Measurements from ENCODE around the gene PRRX2. TPM values are rescaled to one million over a fixed set of nuclear protein-coding genes. Genes with fewer than 3 reads are reported as not detected.

PRRX2 gene
- total RNA-seq, 1 donor from 2014 or later = 4.4 TPM

GRCh38 chr9:129720865-129721545 lies 55.6 kb downstream of the PRRX2 start:
- no peak for DNase-seq (ENCODE audit: low spot score)
- intact Hi-C loops (cut with DNase I) = no loop called here

GRCh38 chr9:129722913-129723312 lies 57.5 kb downstream of the PRRX2 start:
- DNase-seq (ENCODE audit: low spot score) = no peak
- intact Hi-C loops (cut with DNase I) = no loop called here

- intact Hi-C loops (cut with DNase I) = no loop called here
- no peak for DNase-seq (ENCODE audit: low spot score)
These were observed 59.2 kb downstream of the PRRX2 start for GRCh38 chr9:129724456-129725190.

GRCh38 chr9:129725795-129726251 lies 60.4 kb downstream of the PRRX2 start:
- intact Hi-C loops (cut with DNase I) = no loop called here
- no peak for DNase-seq (ENCODE audit: low spot score)

- intact Hi-C loops (cut with DNase I) = no loop called here
- DNase-seq (ENCODE audit: low spot score) = peak; percentile 85
These were observed 61.1 kb downstream of the PRRX2 start for GRCh38 chr9:129726322-129727160.

- intact Hi-C loops (cut with DNase I) = no loop called here
These were observed 63.3 kb downstream of the PRRX2 start for GRCh38 chr9:129728744-129729143.

GRCh38 chr9:129731477-129732085 lies 66.1 kb downstream of the PRRX2 start:
- intact Hi-C loops (cut with DNase I) = no loop called here
- no peak for DNase-seq (ENCODE audit: low spot score)

More at GRCh38 chr9:129728744-129729143, 63.3 kb downstream of the PRRX2 start:
- no peak for DNase-seq (ENCODE audit: low spot score)

- intact Hi-C loops (cut with DNase I) = no loop called here
- DNase-seq (ENCODE audit: low spot score) = no peak
These were observed 66.7 kb downstream of the PRRX2 start for GRCh38 chr9:129732100-129732499.

GRCh38 chr9:129732946-129733631 lies 67.6 kb downstream of the PRRX2 start:
- intact Hi-C loops (cut with DNase I) = no loop called here
- DNase-seq (ENCODE audit: low spot score) = no peak

GRCh38 chr9:129733632-129733953 lies 68.1 kb downstream of the PRRX2 start:
- intact Hi-C loops (cut with DNase I) = no loop called here
- no peak for DNase-seq (ENCODE audit: low spot score)

GRCh38 chr9:129735546-129735945 lies 70.1 kb downstream of the PRRX2 start:
- DNase-seq (ENCODE audit: low spot score) = no peak
- intact Hi-C loops (cut with DNase I) = loop anchor here (5.0 kb wide), 1 partner anchor 93 kb away; the partner anchor contains the start of gene ASB6

- intact Hi-C loops (cut with DNase I) = loop anchor here (5.0 kb wide), 1 partner anchor 94 kb away; the partner anchor contains the start of gene ASB6
These were observed 70.9 kb downstream of the PRRX2 start for GRCh38 chr9:129736334-129736733.

GRCh38 chr9:129737479-129738274 lies 72.2 kb downstream of the PRRX2 start:
- peak; percentile 93 for DNase-seq (ENCODE audit: low spot score)
- intact Hi-C loops (cut with DNase I) = loop anchor here (1.0 to 5.0 kb wide), 2 partner anchors 46 to 95 kb away; partner anchors contain the start of gene ASB6

More at GRCh38 chr9:129736334-129736733, 70.9 kb downstream of the PRRX2 start:
- no peak for DNase-seq (ENCODE audit: low spot score)

- no peak for DNase-seq (ENCODE audit: low spot score)
- intact Hi-C loops (cut with DNase I) = loop anchor here (5.0 kb wide), 1 partner anchor 97 kb away; the partner anchor contains the start of gene ASB6
These were observed 74.0 kb downstream of the PRRX2 start for GRCh38 chr9:129739432-129739831.

GRCh38 chr9:129740174-129740573 lies 74.7 kb downstream of the PRRX2 start:
- intact Hi-C loops (cut with DNase I) = no loop called here
- no peak for DNase-seq (ENCODE audit: low spot score)

GRCh38 chr9:129740666-129741464 lies 75.4 kb downstream of the PRRX2 start:
- DNase-seq (ENCODE audit: low spot score) = no peak
- intact Hi-C loops (cut with DNase I) = no loop called here

- no peak for DNase-seq (ENCODE audit: low spot score)
- intact Hi-C loops (cut with DNase I) = no loop called here
These were observed 79.8 kb downstream of the PRRX2 start for GRCh38 chr9:129745200-129745599.

Measured in cardiac septum (tissue), 1 donor.